NCI-H2029 treated with DMSO at 0.1 percent for 48 hours (cell line): ENCODE measurements around the gene DBF4.
A peak's percentile ranks its signal among the peaks of the same experiment; 100 is the strongest.
"Not testable (repeated sequence)": the region's sequence is repeated elsewhere in the genome, so short reads cannot be mapped to it uniquely, and the experiment has no call there.

Source experiments
- DNase-seq: peaks from one replicate; lab custom pipeline; 2025; lab: John Stamatoyannopoulos, UW

The DBF4 gene, protein sequence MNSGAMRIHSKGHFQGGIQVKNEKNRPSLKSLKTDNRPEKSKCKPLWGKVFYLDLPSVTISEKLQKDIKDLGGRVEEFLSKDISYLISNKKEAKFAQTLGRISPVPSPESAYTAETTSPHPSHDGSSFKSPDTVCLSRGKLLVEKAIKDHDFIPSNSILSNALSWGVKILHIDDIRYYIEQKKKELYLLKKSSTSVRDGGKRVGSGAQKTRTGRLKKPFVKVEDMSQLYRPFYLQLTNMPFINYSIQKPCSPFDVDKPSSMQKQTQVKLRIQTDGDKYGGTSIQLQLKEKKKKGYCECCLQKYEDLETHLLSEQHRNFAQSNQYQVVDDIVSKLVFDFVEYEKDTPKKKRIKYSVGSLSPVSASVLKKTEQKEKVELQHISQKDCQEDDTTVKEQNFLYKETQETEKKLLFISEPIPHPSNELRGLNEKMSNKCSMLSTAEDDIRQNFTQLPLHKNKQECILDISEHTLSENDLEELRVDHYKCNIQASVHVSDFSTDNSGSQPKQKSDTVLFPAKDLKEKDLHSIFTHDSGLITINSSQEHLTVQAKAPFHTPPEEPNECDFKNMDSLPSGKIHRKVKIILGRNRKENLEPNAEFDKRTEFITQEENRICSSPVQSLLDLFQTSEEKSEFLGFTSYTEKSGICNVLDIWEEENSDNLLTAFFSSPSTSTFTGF

GRCh38 chr7:87876040-87876868, at the start of gene DBF4, which contains the start of gene SLC25A40:
Gene DBF4 (plus strand): TSS chr7:87876493. CDS start chr7:87876733, 240 bp downstream.
Gene SLC25A40 (minus strand): TSS chr7:87876360. CDS start chr7:87858727, 17,633 bp downstream.
- DNase-seq = peak; percentile 98

DNA sequence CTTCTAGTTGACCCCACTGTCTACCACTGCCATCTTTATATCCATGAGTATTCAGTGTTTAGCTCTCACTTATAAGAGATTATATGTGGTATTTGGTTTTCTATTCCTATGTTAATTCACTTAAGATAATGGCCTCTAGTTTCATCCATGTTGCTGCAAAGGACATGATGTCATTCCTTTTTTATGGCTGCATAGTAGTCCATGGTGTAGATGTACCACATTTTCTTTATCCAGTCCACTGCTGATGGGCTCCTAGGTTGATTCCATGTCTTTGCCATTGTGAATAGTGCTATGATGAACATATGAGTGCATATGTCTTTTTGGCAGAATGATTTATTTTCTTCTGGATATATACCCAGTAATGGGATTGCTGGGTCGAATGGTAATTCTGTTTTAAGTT, 47.9 kb upstream of the DBF4 start:
- not testable (repeated sequence) for DNase-seq

GRCh38 chr7:87831097-87831496, 45.2 kb upstream of the DBF4 start:
- DNase-seq = no peak

DNA sequence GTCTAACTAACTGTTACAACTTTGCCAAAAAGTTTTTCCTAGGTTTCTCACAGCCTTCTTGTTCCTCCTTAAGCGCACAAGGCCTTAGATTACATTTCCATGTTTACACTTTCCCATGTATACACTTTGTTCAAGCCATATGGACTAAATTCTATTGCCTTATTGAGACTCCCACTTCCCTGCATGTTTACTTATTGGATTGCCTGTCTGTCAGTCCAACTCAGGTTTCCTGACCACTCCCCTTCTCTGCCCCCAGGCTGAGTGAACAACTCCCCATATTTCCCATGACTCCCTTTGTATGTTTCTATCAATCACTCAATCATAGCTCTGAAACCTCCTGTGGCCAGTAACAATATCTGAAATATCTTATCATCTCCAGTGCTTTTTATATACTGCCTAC, 43.2 kb upstream of the DBF4 start:
- DNase-seq = no peak

DNA sequence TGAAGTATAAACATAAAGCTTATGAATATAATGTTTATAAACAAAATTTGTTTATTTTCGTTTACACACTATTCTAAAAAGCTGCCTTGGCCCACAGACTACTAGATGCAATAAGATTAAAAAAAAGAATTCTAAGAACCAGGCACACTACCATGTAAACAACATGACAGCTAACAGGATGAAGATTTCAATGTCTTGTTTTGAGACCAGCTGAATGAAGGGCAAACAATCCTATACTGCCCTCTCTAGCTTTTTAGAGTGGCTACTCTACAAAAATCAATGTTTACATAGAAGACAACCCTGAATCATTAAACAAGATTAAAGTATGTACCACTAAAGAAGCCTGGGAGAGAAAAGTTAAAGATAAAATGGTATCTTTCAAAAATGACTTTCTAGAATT, 38.7 kb upstream of the DBF4 start:
- peak; percentile 10 for DNase-seq

DNA sequence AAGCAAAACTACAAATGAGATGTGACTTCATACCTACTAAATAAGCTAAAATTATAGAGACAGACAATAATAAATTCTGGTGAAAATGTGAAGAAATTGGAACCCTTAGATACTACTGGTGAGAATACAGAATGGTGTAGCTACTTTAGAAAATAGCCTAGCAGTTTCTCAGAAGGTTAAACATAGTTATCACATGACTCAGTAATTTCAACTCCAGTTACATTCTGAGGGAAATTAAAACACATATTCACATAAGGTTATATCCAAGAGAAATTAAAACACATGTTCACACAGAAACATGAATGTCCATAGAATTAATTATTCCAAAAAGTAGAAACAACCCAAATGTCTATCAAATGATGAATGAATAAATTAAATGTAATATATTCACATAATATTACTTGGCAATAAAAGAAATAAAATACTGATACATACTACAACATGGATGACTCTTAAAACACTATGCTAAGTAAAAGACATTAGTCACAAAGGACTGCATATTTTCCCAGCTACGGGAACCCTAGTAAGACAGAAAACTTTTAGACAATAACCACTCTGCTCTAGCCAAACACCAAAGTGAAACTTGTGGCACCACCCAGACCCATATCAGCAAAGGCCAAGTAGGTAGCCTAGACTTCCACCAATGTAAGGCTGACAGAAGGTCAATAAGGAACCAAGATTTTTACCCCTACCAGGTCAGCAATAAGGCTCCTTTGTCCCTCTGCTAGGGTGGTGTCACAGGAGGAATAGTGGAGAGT, 25.3 kb upstream of the DBF4 start:
- no peak for DNase-seq

- DNase-seq = no peak
Observed at GRCh38 chr7:87852306-87852705, 24.0 kb upstream of the DBF4 start.

- no peak for DNase-seq
Observed at GRCh38 chr7:87853237-87853864, 22.9 kb upstream of the DBF4 start.

- DNase-seq = no peak
Observed at GRCh38 chr7:87858417-87859100, 17.7 kb upstream of the DBF4 start.

- DNase-seq = no peak
Observed at GRCh38 chr7:87866089-87866488, 10.2 kb upstream of the DBF4 start.

GRCh38 chr7:87866533-87866932, 9.8 kb upstream of the DBF4 start:
- DNase-seq = not testable (repeated sequence)

- no peak for DNase-seq
Observed at GRCh38 chr7:87870471-87870870, 5.8 kb upstream of the DBF4 start.

DNA sequence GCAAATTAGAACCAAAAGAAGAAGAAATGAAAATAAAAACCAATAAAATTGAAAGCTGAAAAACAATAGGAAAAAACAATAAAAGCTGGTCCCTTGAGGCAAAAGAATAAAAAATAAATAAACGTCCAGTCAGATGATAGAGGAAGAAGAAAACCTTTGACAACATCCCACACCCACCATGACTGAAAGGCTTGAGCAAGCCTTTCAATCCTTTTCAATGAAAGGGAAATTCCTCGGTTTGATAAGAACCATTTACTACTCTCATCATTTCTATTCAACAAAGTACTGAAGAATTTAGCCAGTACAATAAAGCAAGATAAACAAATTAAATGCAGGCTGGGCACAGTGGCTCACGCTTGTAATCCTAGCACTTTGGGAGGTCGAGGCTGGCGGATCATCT, 3.9 kb upstream of the DBF4 start:
- no peak for DNase-seq

- DNase-seq = not testable (repeated sequence)
Observed at GRCh38 chr7:87873328-87873727, 3.0 kb upstream of the DBF4 start.

- no peak for DNase-seq
Observed at GRCh38 chr7:87874066-87874465, 2.2 kb upstream of the DBF4 start.

DNA sequence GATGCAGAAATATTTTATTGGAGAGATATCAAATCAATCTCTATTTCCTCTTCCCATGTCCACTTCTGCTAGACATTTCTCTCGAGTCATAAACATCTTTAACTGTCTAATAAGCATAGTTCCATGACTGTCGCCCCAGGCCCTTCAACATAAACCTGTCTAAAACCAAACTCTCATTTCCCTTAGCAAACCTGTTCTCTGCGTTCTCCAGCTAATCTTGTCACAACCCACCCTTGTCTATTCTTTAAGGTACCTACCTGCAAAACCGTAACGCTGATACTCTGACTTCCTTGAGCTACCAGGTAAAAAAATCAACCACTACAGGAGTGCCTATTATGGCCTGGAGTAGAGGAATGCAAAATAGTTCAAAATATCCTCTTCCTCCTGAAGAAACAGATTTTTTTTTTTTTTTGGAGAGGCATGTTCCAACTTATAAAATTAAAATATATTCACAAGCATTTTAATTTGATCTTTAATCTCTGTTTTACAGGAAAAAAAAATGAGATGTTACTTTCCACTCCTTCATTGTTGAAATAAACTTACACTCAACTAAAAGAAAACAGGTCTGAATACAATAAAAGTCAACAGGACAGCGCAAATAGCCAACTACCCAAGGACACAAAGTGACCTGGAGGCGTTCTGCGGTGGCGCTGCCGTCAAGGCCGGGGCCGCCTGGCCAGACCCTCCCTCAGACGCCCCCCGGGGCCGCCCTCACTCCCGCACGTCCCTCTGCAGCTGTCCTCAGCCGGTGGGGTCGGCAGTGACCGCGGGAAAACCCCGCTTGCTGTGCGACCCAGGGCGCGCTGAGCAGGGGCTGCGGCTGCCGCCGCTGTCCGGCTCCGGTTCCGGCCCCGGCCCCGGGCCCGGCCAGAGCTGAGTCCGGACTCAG, 898 bp upstream of the DBF4 start:
- DNase-seq = peak; percentile 33

DNA sequence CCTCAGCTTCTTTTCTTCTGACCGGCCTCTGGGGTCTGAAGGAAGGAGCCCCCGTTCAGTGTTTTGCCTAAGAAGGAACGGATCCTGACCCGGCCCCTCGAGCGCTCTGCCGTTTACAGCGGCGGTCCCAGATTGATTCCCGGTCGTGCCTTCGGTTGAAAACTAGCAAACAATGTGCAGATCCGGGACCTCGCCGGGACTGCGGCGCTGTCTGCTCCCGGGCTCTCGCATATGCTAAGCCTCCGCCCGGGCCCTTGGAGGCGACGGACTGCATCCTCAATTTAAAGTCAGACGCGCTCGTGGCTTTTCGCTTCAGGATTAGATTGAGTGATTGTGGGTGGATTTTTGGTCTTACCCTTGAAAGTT, 559 bp downstream of the DBF4 start:
- no peak for DNase-seq

GRCh38 chr7:87877366-87878040, 1.2 kb downstream of the DBF4 start:
- no peak for DNase-seq

GRCh38 chr7:87878208-87878735, 2.0 kb downstream of the DBF4 start:
- DNase-seq = no peak
